Activated CD8-positive, alpha-beta T cell treated with anti-CD3 and anti-CD28 coated beads, Interleukin-2, amount 10 ng/mL, durations not matched to agents 7 days and 5 days (primary cell): ENCODE results near the gene DNAJC22. TPM values are rescaled to one million over a fixed set of nuclear protein-coding genes. Genes with fewer than 3 reads are reported as not detected.
"Not testable (repeated sequence)": the region's sequence is repeated elsewhere in the genome, so short reads cannot be mapped to it uniquely, and the experiment has no call there.

ENCODE experiments used
- ATAC-seq: fragments of 150-1000 bp; cut with Tn5 transposase; one replicate; pipeline ENCODE4 v1.10.0; 2021; ENCODE audit warnings: moderate library complexity
- CTCF ChIA-PET: fragments of 350-600 bp; sonication (Branson Sonifier 250); formaldehyde crosslinking; loops from one replicate; lab custom pipeline; 2021; ENCODE audit warnings: antibody characterized with exemption; lab: Charles Lee
- POLR2A ChIA-PET: fragments of 350-600 bp; sonication (Branson Sonifier 250); formaldehyde crosslinking; loops from one replicate; lab custom pipeline; 2021; ENCODE audit warnings: antibody characterized with exemption; lab: Charles Lee
- DNase-seq: peaks from one replicate; pipeline ENCODE4 v3.0.0-alpha.2; 2020
- H3K27ac Mint-ChIP-seq: one replicate; pipeline ENCODE4 v1.8.0; 2021; ENCODE audit warnings: mild to moderate bottlenecking, mixed read lengths
- H3K27me3 Mint-ChIP-seq: one replicate; pipeline ENCODE4 v1.8.0; 2021; ENCODE audit warnings: low read depth, mixed read lengths
- H3K36me3 Mint-ChIP-seq: one replicate; pipeline ENCODE4 v1.8.0; 2021; ENCODE audit warnings: low read depth, mixed read lengths
- H3K4me1 Mint-ChIP-seq: one replicate; pipeline ENCODE4 v1.8.0; 2021; ENCODE audit warnings: low read depth, mixed read lengths
- H3K4me3 Mint-ChIP-seq: one replicate; pipeline ENCODE4 v1.8.0; 2021; ENCODE audit warnings: mild to moderate bottlenecking, mixed read lengths
- H3K9me3 Mint-ChIP-seq: one replicate; pipeline ENCODE4 v1.8.0; 2022; ENCODE audit warnings: mixed read lengths; ENCODE audit not compliant: insufficient read depth
- total RNA-seq, 2 experiments: library from RNA; stranded (reverse); gene quantifications; one replicate each; pipeline ENCODE4 v1.2.3, GENCODE V29; 2021

Gene DNAJC22
- total RNA-seq, 2 experiments from 2014 or later, result 0.29 TPM; not detected in 1

GRCh38 chr12:49331380-49332222, 15.1 kb upstream of the DNAJC22 start:
- ChIA-PET CTCF (interaction anchor here (0.7 to 3.6 kb wide), 19 partner anchors 9 to 250 kb away, joined by 3 to 37 read pairs (median 5); partner anchors contain the start of genes DNAJC22, PRPH, SPATS2 and TROAP), POLR2A (interaction anchor here (0.9 to 2.2 kb wide), 3 partner anchors 9 to 201 kb away, joined by 3 to 12 read pairs (median 4); partner anchors contain the start of genes TROAP and TUBA1B)
- Mint-ChIP-seq H3K27me3 (peaks cover 27% of the 10 kb centered on the region), H3K27ac (no peak overlapping the region), H3K9me3 (no peaks in the 10 kb centered on the region), H3K36me3 (peaks cover 50% of the 10 kb centered on the region), H3K4me1 (peaks cover 4% of the 10 kb centered on the region), H3K4me3 (no peak overlapping the region)
- ATAC-seq (no peak), DNase-seq (no peak)

- Mint-ChIP-seq H3K27me3 (peaks cover 34% of the 10 kb centered on the region), H3K9me3 (no peaks in the 10 kb centered on the region), H3K27ac (no peak overlapping the region), H3K4me3 (no peak overlapping the region), H3K36me3 (peaks cover 42% of the 10 kb centered on the region), H3K4me1 (peaks cover 12% of the 10 kb centered on the region)
- ATAC-seq (no peak), DNase-seq (no peak)
- CTCF ChIA-PET, result interaction anchor here (1.0 to 3.6 kb wide), 13 partner anchors 10 to 249 kb away, joined by 3 to 37 read pairs (median 9); partner anchors contain the start of genes DNAJC22, PRPH, SPATS2 and TROAP
- POLR2A ChIA-PET, result interaction anchor here (0.9 to 2.2 kb wide), 3 partner anchors 10 to 202 kb away, joined by 3 to 12 read pairs (median 3); partner anchors contain the start of genes TROAP and TUBA1B
Measured at GRCh38 chr12:49332441-49332861, 14.2 kb upstream of the DNAJC22 start.

GRCh38 chr12:49332891-49333371, 13.8 kb upstream of the DNAJC22 start:
- H3K9me3 Mint-ChIP-seq, result no peaks in the 10 kb centered on the region
- H3K4me1 Mint-ChIP-seq, result peaks cover 17% of the 10 kb centered on the region
- ChIA-PET POLR2A (interaction anchor here (1.0 to 2.5 kb wide), 3 partner anchors 10 to 15 kb away, joined by 3 to 12 read pairs (median 7); partner anchors contain the start of gene TROAP), CTCF (interaction anchor here (1.0 to 3.6 kb wide), 7 partner anchors 10 to 40 kb away, joined by 3 to 37 read pairs (median 12); partner anchors contain the start of genes DNAJC22, SPATS2 and TROAP)
- no peak overlapping the region for H3K27ac Mint-ChIP-seq
- H3K36me3 Mint-ChIP-seq, result peaks cover 37% of the 10 kb centered on the region
- ATAC-seq (no peak), DNase-seq (no peak)
- no peak overlapping the region for H3K4me3 Mint-ChIP-seq
- peaks cover 39% of the 10 kb centered on the region for H3K27me3 Mint-ChIP-seq

GRCh38 chr12:49333778-49334177, 12.9 kb upstream of the DNAJC22 start:
- POLR2A ChIA-PET, result interaction anchor here (2.5 kb wide), 1 partner anchor 11 kb away, joined by 7 read pairs; the partner anchor contains the start of gene TROAP

GRCh38 chr12:49334226-49334625, 12.5 kb upstream of the DNAJC22 start:
- Mint-ChIP-seq H3K9me3 (no peaks in the 10 kb centered on the region), H3K27ac (no peak overlapping the region), H3K4me1 (peaks cover 18% of the 10 kb centered on the region), H3K4me3 (no peak overlapping the region), H3K36me3 (peaks cover 29% of the 10 kb centered on the region), H3K27me3 (peaks cover 52% of the 10 kb centered on the region)
- DNase-seq, result no peak
- CTCF ChIA-PET, result interaction anchor here (1.3 to 5.6 kb wide), 4 partner anchors 13 to 46 kb away, joined by 4 to 37 read pairs (median 32); partner anchors contain the start of gene DNAJC22
- ATAC-seq, result no peak
- POLR2A ChIA-PET, result interaction anchor here (1.4 to 2.5 kb wide), 2 partner anchors 11 to 33 kb away, joined by 4 to 7 read pairs; partner anchors contain the start of genes SPATS2 and TROAP

More at GRCh38 chr12:49333778-49334177, 12.9 kb upstream of the DNAJC22 start:
- H3K9me3 Mint-ChIP-seq, H3K4me3 Mint-ChIP-seq, H3K27ac Mint-ChIP-seq, DNase-seq, ATAC-seq: not testable (repeated sequence)
- peaks cover 48% of the 10 kb centered on the region for H3K27me3 Mint-ChIP-seq
- H3K4me1 Mint-ChIP-seq, result peaks cover 18% of the 10 kb centered on the region
- peaks cover 33% of the 10 kb centered on the region for H3K36me3 Mint-ChIP-seq
- CTCF ChIA-PET, result interaction anchor here (1.3 to 3.6 kb wide), 4 partner anchors 9 to 37 kb away, joined by 4 to 37 read pairs (median 35); partner anchors contain the start of genes DNAJC22 and TROAP

- Mint-ChIP-seq H3K9me3 (no peaks in the 10 kb centered on the region), H3K27me3 (peaks cover 57% of the 10 kb centered on the region), H3K27ac (no peak overlapping the region), H3K4me1 (peaks cover 18% of the 10 kb centered on the region), H3K4me3 (no peak overlapping the region), H3K36me3 (peaks cover 26% of the 10 kb centered on the region)
- ATAC-seq (no peak), DNase-seq (no peak)
- CTCF ChIA-PET, result interaction anchor here (0.9 to 5.6 kb wide), 5 partner anchors 12 to 179 kb away, joined by 3 to 33 read pairs (median 5); partner anchors contain the start of gene DNAJC22
- POLR2A ChIA-PET, result interaction anchor here (1.4 to 2.5 kb wide), 2 partner anchors 12 to 33 kb away, joined by 4 to 7 read pairs; partner anchors contain the start of genes SPATS2 and TROAP
Measured at GRCh38 chr12:49334681-49335080, 12.0 kb upstream of the DNAJC22 start.

GRCh38 chr12:49335118-49335954, 11.4 kb upstream of the DNAJC22 start:
- Mint-ChIP-seq H3K4me3 (peak overlapping the region; percentile 22), H3K27ac (no peak overlapping the region)
- DNase-seq, result no peak

GRCh38 chr12:49335955-49336644, 10.6 kb upstream of the DNAJC22 start:
- Mint-ChIP-seq H3K27ac (no peak overlapping the region), H3K36me3 (peaks cover 17% of the 10 kb centered on the region), H3K4me3 (no peak overlapping the region), H3K9me3 (no peaks in the 10 kb centered on the region), H3K27me3 (peaks cover 70% of the 10 kb centered on the region), H3K4me1 (peaks cover 18% of the 10 kb centered on the region)
- ATAC-seq (no peak), DNase-seq (no peak)
- CTCF ChIA-PET, result interaction anchor here (0.8 to 5.6 kb wide), 9 partner anchors 11 to 178 kb away, joined by 3 to 33 read pairs (median 13); partner anchors contain the start of genes DNAJC22 and TROAP
- POLR2A ChIA-PET, result no interaction called here

More at GRCh38 chr12:49335118-49335954, 11.4 kb upstream of the DNAJC22 start:
- CTCF ChIA-PET, result interaction anchor here (0.9 to 5.6 kb wide), 5 partner anchors 12 to 179 kb away, joined by 3 to 33 read pairs (median 5); partner anchors contain the start of gene DNAJC22
- POLR2A ChIA-PET, result interaction anchor here (1.4 to 2.5 kb wide), 2 partner anchors 13 to 32 kb away, joined by 4 to 7 read pairs; partner anchors contain the start of genes SPATS2 and TROAP
- Mint-ChIP-seq H3K27me3 (peaks cover 63% of the 10 kb centered on the region), H3K9me3 (no peaks in the 10 kb centered on the region), H3K36me3 (peaks cover 23% of the 10 kb centered on the region), H3K4me1 (peaks cover 18% of the 10 kb centered on the region)
- ATAC-seq, result no peak

- ChIA-PET CTCF (interaction anchor here (0.7 to 5.6 kb wide), 15 partner anchors 7 to 177 kb away, joined by 3 to 33 read pairs (median 3); partner anchors contain the start of genes DNAJC22 and TROAP), POLR2A (interaction anchor here (0.6 kb wide), 1 partner anchor 43 kb away, joined by 3 read pairs; no protein-coding TSS in a partner anchor)
- peak; percentile 88 for DNase-seq
- Mint-ChIP-seq H3K27me3 (peaks cover 78% of the 10 kb centered on the region), H3K4me1 (peaks cover 19% of the 10 kb centered on the region), H3K9me3 (no peaks in the 10 kb centered on the region), H3K4me3 (peak within 1 kb of the TSS; percentile 53), H3K27ac (no peak within 1 kb of the TSS), H3K36me3 (peaks cover 10% of the 10 kb centered on the region)
- ATAC-seq, result peak; percentile 81
Measured at GRCh38 chr12:49336645-49337584, 9.8 kb upstream of the DNAJC22 start, which contains the start of gene C1QL4. C1QL4 (minus strand) TSS chr12:49337188; CDS start chr12:49336477, 711 bp downstream.
